Psoas muscle (tissue), 8 donors: ENCODE measurements around the gene RUVBL1. TPM values are rescaled to one million over a fixed set of nuclear protein-coding genes. Genes with fewer than 3 reads are reported as not detected.
"Not testable (repeated sequence)": the region's sequence is repeated elsewhere in the genome, so short reads cannot be mapped to it uniquely, and the experiment has no call there.

Experiments
- ATAC-seq, 4 donors: fragments of 200-7000 bp; cut with Tn5 transposase; one replicate each; pipeline ENCODE4 v1.9.1; 2020; ENCODE audit warnings: moderate library complexity in 3 of 4, mild to moderate bottlenecking in 2 of 4
- DNase-seq, 2 donors: peaks; one replicate each; pipeline ENCODE4 v3.0.0-alpha.2; 2020
- H3K27ac ChIP-seq: fragments of 200-600 bp; one replicate; pipeline ENCODE4 v1.8.0; 2022
- H3K27me3 ChIP-seq, 3 donors: fragments of 200-600 bp in 1 of 3; one replicate each; pipeline versions ENCODE4 v1.6.1 to v1.8.0; 2013 to 2022; ENCODE audit warnings: low read length in 2 of 3, mild to moderate bottlenecking in 2 of 3, moderate library complexity in 1 of 3; ENCODE audit not compliant: insufficient read depth in 3 of 3
- H3K36me3 ChIP-seq, 2 donors: fragments of 200-600 bp in 1 of 2; one replicate each; pipeline versions ENCODE4 v1.6.1 to v1.8.0; 2013 to 2022; ENCODE audit warnings: low read depth in 1 of 2, mild to moderate bottlenecking in 1 of 2, moderate library complexity in 1 of 2; ENCODE audit not compliant: insufficient read depth in 1 of 2
- H3K4me1 ChIP-seq: fragments of 200-600 bp; one replicate; pipeline ENCODE4 v1.8.0; 2022
- H3K4me3 ChIP-seq: fragments of 200-600 bp; one replicate; pipeline ENCODE4 v1.8.0; 2022; ENCODE audit warnings: mild to moderate bottlenecking
- H3K9me3 ChIP-seq: fragments of 200-600 bp; one replicate; pipeline ENCODE4 v1.8.0; 2022
- CTCF ChIP-seq: fragments of 200-600 bp; IDR thresholded peaks from one replicate; pipeline ENCODE4 v1.8.0; 2022; ENCODE audit warnings: antibody characterized with exemption
- WGBS, 3 donors: extraction: QIAGEN DNeasy Blood & Tissue Kit; methylation state at CpG; one replicate each; pipeline versions ENCODE4 v1.1.6 to v1.1.7; 2013; 5-methylcytosine and 5-hydroxymethylcytosine counted together
- intact Hi-C, 2 donors: fragments of 100-400 bp; cut with DNase I; formaldehyde crosslinking; loops; one replicate each; pipeline versions ENCODE4 v1.11.0 to v1.14.2; 2022
- polyA plus RNA-seq, 3 donors: library from polyadenylated mRNA; stranded (reverse); fragments of 200-250 nt; gene quantifications; one replicate each; pipeline ENCODE4 v1.2.3, GENCODE V29; 2013
- total RNA-seq, 4 donors: library from RNA; stranded (reverse); fragmentation: NEBNext Ultra II Directional in 2 of 4; extraction: Animal tissue kit (Norgen Biotek cat#: 25700) in 2 of 4; gene quantifications; one replicate each; pipeline versions ENCODE4 v1.2.1 to v1.2.4, GENCODE V29; 2021 to 2023
- donor health status: healthy with polysubstance abuse.
- donor health status: DM: no; HTN: no; CAD: no; lungs with moderate emphysema.
- donor health status: Bipolar disorder and iron deficiency.
- donor health status: healthy.
- donor health status: DM: yes; HTN: yes; CAD: no.
- donor health status: DM: no; HTN: no; CAD: no.
- donor health status: DM: no; HTN: no; CAD: no.
- donor health status: DM: yes; HTN: yes; CAD: no.

The RUVBL1 gene
- total and polyA plus RNA-seq, 7 donors = 12.9 to 53.9 (median 19.6) TPM

- 28 to 56% (median 51%) methylated on average over 3 of the region's 3 CpGs for WGBS, 3 donors
- ATAC-seq (peak in 1 of 4 donors; percentile 45), DNase-seq (no peak)
- intact Hi-C loops = no loop called here
- TF ChIP-seq CTCF = no peak
- Histone ChIP-seq H3K27ac (no peak overlapping the region), H3K36me3 (peaks cover 0 to 23% of the 10 kb centered on the region in 2 donors), H3K4me1 (peaks cover 16% of the 10 kb centered on the region), H3K9me3 (no peaks in the 10 kb centered on the region), H3K4me3 (no peak overlapping the region), H3K27me3 (no peaks in the 10 kb centered on the region)
Measured at GRCh38 chr3:128155616-128156360, 32.2 kb upstream of the RUVBL1 start.

GRCh38 chr3:128154354-128154753 lies 30.7 kb upstream of the RUVBL1 start:
- Histone ChIP-seq H3K27ac (peak overlapping the region; percentile 96), H3K36me3 (peaks cover 0 to 23% of the 10 kb centered on the region in 2 donors), H3K4me1 (peaks cover 16% of the 10 kb centered on the region), H3K4me3 (peak overlapping the region; percentile 98)
- 84 to 88% (median 87%) methylated on average over 16 of the region's 16 CpGs for WGBS, 3 donors
- H3K27me3 ChIP-seq, ATAC-seq, intact Hi-C loops, DNase-seq, H3K9me3 ChIP-seq: not testable (repeated sequence)

- peak within 1 kb of the TSS; percentile 96 for H3K27ac ChIP-seq
- no peak for TF ChIP-seq CTCF
Measured at GRCh38 chr3:128153156-128154041, 29.8 kb upstream of the RUVBL1 start, which contains the start of gene EEFSEC. Gene EEFSEC (plus strand): TSS chr3:128153481. CDS start chr3:128153508, 27 bp downstream.

GRCh38 chr3:128152419-128153155 lies 29.0 kb upstream of the RUVBL1 start:
- Histone ChIP-seq H3K36me3 (peaks cover 0 to 8% of the 10 kb centered on the region in 2 donors), H3K4me3 (peak overlapping the region; percentile 98), H3K4me1 (peaks cover 16% of the 10 kb centered on the region), H3K27ac (peak overlapping the region; percentile 96), H3K9me3 (no peaks in the 10 kb centered on the region), H3K27me3 (no peaks in the 10 kb centered on the region)
- ATAC-seq (peak in 3 of 4 donors; percentile 49 to 58 (median 57)), DNase-seq (no peak)
- WGBS, 3 donors = 58 to 62% (median 61%) methylated on average over 15 to 17 of the region's 29 CpGs
- intact Hi-C loops = no loop called here
- no peak for TF ChIP-seq CTCF

More at GRCh38 chr3:128153156-128154041, 29.8 kb upstream of the RUVBL1 start, which contains the start of gene EEFSEC:
- peaks cover 16% of the 10 kb centered on the region for H3K4me1 ChIP-seq
- H3K36me3 ChIP-seq = peaks cover 0 to 16% of the 10 kb centered on the region in 2 donors
- WGBS, 3 donors = 0 to 1% (median 1%) methylated on average over 72 to 96 of the region's 96 CpGs
- DNase-seq (peak; percentile 85 to 91), ATAC-seq (peak; percentile 95 to 97 (median 96))
- no peaks in the 10 kb centered on the region for H3K9me3 ChIP-seq
- H3K27me3 ChIP-seq = no peaks in the 10 kb centered on the region
- intact Hi-C loops = no loop called here
- H3K4me3 ChIP-seq = peak within 1 kb of the TSS; percentile 98
